Mesothelial cell of epicardium (in vitro differentiated cells): ENCODE results near the gene ZBTB7B. TPM values are rescaled to one million over a fixed set of nuclear protein-coding genes. Genes with fewer than 3 reads are reported as not detected.

Experiments used
- DNase-seq, 2 experiments: peaks; one replicate each; pipeline ENCODE4 v3.0.0; 2021; ENCODE audit warnings: low spot score in 2 of 2; ENCODE audit not compliant: unreplicated experiment in 2 of 2
- H3K27ac Mint-ChIP-seq: 2 replicates; pipeline ENCODE4 v1.8.0; 2021; ENCODE audit warnings: mixed read lengths
- H3K27me3 Mint-ChIP-seq: 2 replicates; pipeline ENCODE4 v1.8.0; 2021; ENCODE audit warnings: low read depth, mixed read lengths
- H3K36me3 Mint-ChIP-seq: 2 replicates; pipeline ENCODE4 v1.8.0; 2021; ENCODE audit warnings: mixed read lengths
- H3K4me1 Mint-ChIP-seq: 2 replicates; pipeline ENCODE4 v1.8.0; 2021; ENCODE audit warnings: mixed read lengths
- H3K4me3 Mint-ChIP-seq: 2 replicates; pipeline ENCODE4 v1.8.0; 2021; ENCODE audit warnings: mild to moderate bottlenecking, moderate library complexity, mixed read lengths
- H3K9me3 Mint-ChIP-seq: 2 replicates; pipeline ENCODE4 v1.8.0; 2021; ENCODE audit warnings: mixed read lengths
- total RNA-seq: library from RNA; stranded (reverse); gene quantifications from 3 replicates; pipeline ENCODE4 v1.2.1, GENCODE V29; 2021
- TF ChIP-seq, protein P1 (sequence below): fragments of 200-600 bp; sonication (generic); IDR thresholded peaks from one replicate; pipeline ENCODE4 v1.5.0; 2021; ENCODE audit warnings: antibody characterized with exemption; ENCODE audit not compliant: unreplicated experiment

Gene ZBTB7B
- total RNA-seq, 1 donor from 2014 or later: 21.7 TPM

GRCh38 chr1:155040358-155041093 lies 37.9 kb downstream of the ZBTB7B start:
- Mint-ChIP-seq H3K27me3 (no peaks in the 10 kb centered on the region), H3K27ac (no peak overlapping the region), H3K4me1 (no peaks in the 10 kb centered on the region), H3K36me3 (no peaks in the 10 kb centered on the region), H3K4me3 (no peak overlapping the region), H3K9me3 (no peaks in the 10 kb centered on the region)
- TF ChIP-seq, protein P1, sequence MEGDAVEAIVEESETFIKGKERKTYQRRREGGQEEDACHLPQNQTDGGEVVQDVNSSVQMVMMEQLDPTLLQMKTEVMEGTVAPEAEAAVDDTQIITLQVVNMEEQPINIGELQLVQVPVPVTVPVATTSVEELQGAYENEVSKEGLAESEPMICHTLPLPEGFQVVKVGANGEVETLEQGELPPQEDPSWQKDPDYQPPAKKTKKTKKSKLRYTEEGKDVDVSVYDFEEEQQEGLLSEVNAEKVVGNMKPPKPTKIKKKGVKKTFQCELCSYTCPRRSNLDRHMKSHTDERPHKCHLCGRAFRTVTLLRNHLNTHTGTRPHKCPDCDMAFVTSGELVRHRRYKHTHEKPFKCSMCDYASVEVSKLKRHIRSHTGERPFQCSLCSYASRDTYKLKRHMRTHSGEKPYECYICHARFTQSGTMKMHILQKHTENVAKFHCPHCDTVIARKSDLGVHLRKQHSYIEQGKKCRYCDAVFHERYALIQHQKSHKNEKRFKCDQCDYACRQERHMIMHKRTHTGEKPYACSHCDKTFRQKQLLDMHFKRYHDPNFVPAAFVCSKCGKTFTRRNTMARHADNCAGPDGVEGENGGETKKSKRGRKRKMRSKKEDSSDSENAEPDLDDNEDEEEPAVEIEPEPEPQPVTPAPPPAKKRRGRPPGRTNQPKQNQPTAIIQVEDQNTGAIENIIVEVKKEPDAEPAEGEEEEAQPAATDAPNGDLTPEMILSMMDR: no peak
- DNase-seq: no peak

DNA sequence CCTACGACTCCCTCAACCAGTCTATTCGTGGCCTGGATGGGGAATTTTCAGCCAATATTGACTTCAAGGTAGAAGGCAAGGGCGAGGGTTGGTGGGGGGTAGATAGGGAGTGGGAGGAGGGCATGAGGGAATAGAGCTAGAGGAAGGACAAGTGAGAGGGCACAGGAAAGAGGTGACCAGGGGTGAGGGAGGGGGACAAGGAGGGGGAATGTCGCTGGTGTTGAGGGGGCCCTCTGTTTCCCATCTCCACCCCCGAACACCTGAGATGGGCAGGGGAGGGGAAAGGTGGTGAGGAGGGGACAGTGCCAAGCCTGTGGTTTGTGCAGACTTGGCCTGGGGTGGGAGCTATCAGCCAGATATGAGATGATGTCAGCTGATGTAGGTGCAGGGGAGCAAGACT lies 40.2 kb downstream of the ZBTB7B start:
- H3K4me3 Mint-ChIP-seq: no peak overlapping the region
- H3K9me3 Mint-ChIP-seq: no peaks in the 10 kb centered on the region
- H3K27ac Mint-ChIP-seq: no peak overlapping the region
- no peak for DNase-seq
- no peaks in the 10 kb centered on the region for H3K4me1 Mint-ChIP-seq
- TF ChIP-seq, protein P1: no peak
- no peaks in the 10 kb centered on the region for H3K27me3 Mint-ChIP-seq
- no peaks in the 10 kb centered on the region for H3K36me3 Mint-ChIP-seq

DNA sequence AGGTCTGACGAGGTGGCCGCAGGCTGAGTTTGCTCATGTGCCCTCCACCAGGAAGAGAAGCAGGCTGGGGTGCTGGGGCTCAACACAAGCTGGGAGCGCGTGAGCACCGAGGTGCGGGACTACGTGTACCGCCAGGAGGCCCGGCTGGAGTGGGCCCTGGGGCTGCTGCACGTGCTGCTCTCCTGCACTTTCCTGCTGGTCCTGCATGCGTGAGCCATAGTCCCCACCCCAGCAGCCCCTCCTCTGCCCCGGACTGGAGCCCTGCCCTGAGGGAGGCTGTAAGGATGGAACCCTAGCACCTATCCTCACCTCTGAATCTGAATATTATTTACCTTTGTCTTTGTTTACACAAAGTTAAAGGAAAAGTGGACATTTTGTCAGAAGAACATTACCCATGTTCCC lies 40.7 kb downstream of the ZBTB7B start:
- no peak overlapping the region for H3K4me3 Mint-ChIP-seq
- H3K36me3 Mint-ChIP-seq: no peaks in the 10 kb centered on the region
- H3K4me1 Mint-ChIP-seq: no peaks in the 10 kb centered on the region
- TF ChIP-seq, protein P1: no peak
- H3K27ac Mint-ChIP-seq: no peak overlapping the region
- no peaks in the 10 kb centered on the region for H3K9me3 Mint-ChIP-seq
- no peak for DNase-seq
- H3K27me3 Mint-ChIP-seq: no peaks in the 10 kb centered on the region

DNA sequence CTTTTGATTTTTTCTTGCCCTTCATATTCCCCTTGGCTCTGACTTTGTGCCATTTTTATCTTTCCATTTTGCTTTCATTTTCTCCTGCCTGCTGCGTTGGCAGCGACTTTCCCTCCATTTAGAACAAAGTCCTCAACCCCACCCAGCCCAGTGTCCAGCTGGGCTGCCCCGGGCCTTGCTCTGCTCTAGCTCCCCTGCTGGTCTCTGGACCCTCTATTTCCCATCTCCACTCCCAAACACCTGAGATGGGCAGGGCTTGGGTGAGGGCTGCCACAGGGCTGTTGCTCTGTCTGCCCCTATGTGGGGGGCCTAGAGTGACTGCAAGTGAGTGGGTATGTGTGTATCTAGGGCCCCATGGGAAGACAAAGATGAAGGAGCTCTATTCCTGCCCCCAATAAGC lies 41.2 kb downstream of the ZBTB7B start:
- Mint-ChIP-seq H3K27me3 (no peaks in the 10 kb centered on the region), H3K9me3 (no peaks in the 10 kb centered on the region), H3K36me3 (no peaks in the 10 kb centered on the region), H3K4me1 (no peaks in the 10 kb centered on the region), H3K4me3 (no peak overlapping the region), H3K27ac (no peak overlapping the region)
- TF ChIP-seq, protein P1: no peak
- DNase-seq: no peak

DNA sequence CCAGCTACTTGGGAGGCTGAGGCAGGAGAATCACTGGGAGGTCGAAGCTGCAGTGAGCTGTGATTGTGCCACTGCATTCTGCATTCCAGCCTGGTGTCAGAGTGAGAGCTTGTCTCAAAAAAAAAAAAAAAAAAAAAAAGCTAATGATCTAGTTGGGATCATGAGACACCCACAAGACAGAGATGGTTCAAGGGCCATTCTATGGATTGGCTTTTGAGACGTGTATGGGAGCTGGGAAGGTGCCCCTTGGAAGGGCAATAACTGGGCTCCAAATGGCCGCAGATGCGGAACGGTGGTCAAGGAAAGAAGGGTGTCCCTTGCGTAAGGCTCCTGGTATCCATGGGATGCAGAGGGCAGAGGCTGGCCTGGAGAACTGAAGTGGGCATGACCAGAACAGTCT lies 41.8 kb downstream of the ZBTB7B start:
- no peak overlapping the region for H3K4me3 Mint-ChIP-seq
- H3K27me3 Mint-ChIP-seq: no peaks in the 10 kb centered on the region
- TF ChIP-seq, protein P1: no peak
- DNase-seq: no peak
- H3K36me3 Mint-ChIP-seq: no peaks in the 10 kb centered on the region
- H3K4me1 Mint-ChIP-seq: peaks cover 2% of the 10 kb centered on the region
- no peak overlapping the region for H3K27ac Mint-ChIP-seq
- no peaks in the 10 kb centered on the region for H3K9me3 Mint-ChIP-seq
